Type B pancreatic cell (in vitro differentiated cells): Measurements from ENCODE around the gene FASTK. TPM values are rescaled to one million over a fixed set of nuclear protein-coding genes. Genes with fewer than 3 reads are reported as not detected.

Experiments used
- DNase-seq: peaks from one replicate; pipeline ENCODE4 v3.0.0; 2021; ENCODE audit warnings: mixed read lengths; ENCODE audit not compliant: unreplicated experiment; ENCODE audit errors: extremely low spot score
- H3K27ac Mint-ChIP-seq: 2 replicates; pipeline ENCODE4 v1.8.0; 2021; ENCODE audit warnings: mild to moderate bottlenecking, mixed read lengths
- H3K27me3 Mint-ChIP-seq: 2 replicates; pipeline ENCODE4 v1.8.0; 2021; ENCODE audit warnings: mixed read lengths
- H3K36me3 Mint-ChIP-seq: 2 replicates; pipeline ENCODE4 v1.8.0; 2021; ENCODE audit warnings: mixed read lengths
- H3K4me1 Mint-ChIP-seq: one replicate; pipeline ENCODE4 v1.8.0; 2021; ENCODE audit warnings: mixed read lengths; ENCODE audit not compliant: unreplicated experiment
- H3K4me3 Mint-ChIP-seq: 2 replicates; pipeline ENCODE4 v1.8.0; 2021; ENCODE audit warnings: mild to moderate bottlenecking, mixed read lengths
- H3K9me3 Mint-ChIP-seq: 2 replicates; pipeline ENCODE4 v1.8.0; 2021; ENCODE audit warnings: mixed read lengths
- total RNA-seq: library from RNA; stranded (reverse); gene quantifications from 2 replicates; pipeline ENCODE4 v1.2.1, GENCODE V29; 2021; ENCODE audit warnings: low replicate concordance
- TF ChIP-seq, protein P1 (sequence below): fragments of 200-600 bp; sonication (generic); conservative IDR thresholded peaks from 2 replicates; pipeline ENCODE4 v1.5.0; 2021; ENCODE audit warnings: antibody characterized with exemption, mild to moderate bottlenecking

The FASTK gene
- total RNA-seq, 1 donor from 2014 or later: 100 TPM

DNA sequence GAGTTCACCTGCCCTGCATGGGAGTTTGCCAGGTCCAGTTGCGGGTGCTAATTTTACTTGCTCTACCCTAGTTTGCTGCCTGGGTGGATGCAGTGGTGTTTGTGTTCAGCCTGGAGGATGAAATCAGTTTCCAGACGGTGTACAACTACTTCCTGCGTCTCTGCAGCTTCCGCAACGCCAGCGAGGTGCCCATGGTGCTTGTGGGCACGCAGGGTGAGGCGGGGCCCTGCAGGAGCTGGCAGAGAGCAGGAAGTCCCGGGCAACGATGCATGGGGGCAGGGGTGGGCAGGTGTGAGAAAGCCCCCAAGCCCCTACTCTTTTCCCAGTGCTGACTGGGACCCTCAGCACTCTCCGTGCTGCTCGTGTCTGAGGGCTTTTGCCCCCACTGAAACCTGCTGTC, 37.0 kb upstream of the FASTK start:
- H3K9me3 Mint-ChIP-seq: no peaks in the 10 kb centered on the region
- peaks cover 3% of the 10 kb centered on the region for H3K27me3 Mint-ChIP-seq
- no peak for DNase-seq
- TF ChIP-seq, protein P1, sequence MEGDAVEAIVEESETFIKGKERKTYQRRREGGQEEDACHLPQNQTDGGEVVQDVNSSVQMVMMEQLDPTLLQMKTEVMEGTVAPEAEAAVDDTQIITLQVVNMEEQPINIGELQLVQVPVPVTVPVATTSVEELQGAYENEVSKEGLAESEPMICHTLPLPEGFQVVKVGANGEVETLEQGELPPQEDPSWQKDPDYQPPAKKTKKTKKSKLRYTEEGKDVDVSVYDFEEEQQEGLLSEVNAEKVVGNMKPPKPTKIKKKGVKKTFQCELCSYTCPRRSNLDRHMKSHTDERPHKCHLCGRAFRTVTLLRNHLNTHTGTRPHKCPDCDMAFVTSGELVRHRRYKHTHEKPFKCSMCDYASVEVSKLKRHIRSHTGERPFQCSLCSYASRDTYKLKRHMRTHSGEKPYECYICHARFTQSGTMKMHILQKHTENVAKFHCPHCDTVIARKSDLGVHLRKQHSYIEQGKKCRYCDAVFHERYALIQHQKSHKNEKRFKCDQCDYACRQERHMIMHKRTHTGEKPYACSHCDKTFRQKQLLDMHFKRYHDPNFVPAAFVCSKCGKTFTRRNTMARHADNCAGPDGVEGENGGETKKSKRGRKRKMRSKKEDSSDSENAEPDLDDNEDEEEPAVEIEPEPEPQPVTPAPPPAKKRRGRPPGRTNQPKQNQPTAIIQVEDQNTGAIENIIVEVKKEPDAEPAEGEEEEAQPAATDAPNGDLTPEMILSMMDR: no peak
- H3K36me3 Mint-ChIP-seq: peaks cover 7% of the 10 kb centered on the region
- H3K27ac Mint-ChIP-seq: no peak overlapping the region
- H3K4me1 Mint-ChIP-seq: peaks cover 15% of the 10 kb centered on the region
- no peak overlapping the region for H3K4me3 Mint-ChIP-seq

DNA sequence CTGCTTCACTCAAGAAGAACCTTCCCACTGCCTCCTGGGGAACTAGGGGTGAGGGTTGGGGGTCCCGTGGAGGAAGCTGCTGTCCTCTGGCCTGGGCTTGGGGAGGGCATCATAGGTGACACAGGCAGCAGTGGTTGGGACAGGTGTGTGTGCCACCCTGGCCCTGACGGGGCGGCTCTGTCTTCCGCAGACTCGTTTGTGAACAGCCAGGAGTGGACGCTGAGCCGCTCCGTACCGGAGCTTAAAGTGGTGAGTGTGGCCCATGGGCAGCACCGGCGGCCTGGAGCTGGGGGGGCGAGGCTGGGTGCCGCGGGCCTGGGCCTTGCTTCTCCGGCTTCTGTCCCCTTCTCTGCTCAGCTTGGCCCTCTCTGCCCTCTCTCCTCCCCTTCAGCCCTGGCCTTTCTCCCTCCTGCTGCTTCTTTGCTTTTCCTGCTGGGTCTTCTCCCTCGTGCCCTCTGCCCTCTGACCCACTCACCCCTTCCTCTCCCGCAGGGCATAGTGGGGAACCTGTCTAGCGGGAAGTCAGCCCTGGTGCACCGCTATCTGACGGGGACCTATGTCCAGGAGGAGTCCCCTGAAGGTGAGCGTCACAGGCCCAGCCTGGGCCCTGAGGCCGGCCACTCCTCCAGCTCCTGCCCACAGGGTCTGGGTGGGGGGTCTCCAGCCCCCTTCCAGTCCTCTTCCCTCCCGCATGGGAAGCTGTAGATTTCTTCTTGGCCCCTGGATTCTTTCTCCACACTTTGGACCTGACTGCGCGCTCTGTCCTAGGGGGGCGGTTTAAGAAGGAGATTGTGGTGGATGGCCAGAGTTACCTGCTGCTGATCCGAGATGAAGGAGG, 36.2 kb upstream of the FASTK start:
- TF ChIP-seq, protein P1: no peak
- peak overlapping the region; percentile 92 for H3K4me3 Mint-ChIP-seq
- peaks cover 15% of the 10 kb centered on the region for H3K4me1 Mint-ChIP-seq
- H3K27me3 Mint-ChIP-seq: peaks cover 3% of the 10 kb centered on the region
- H3K27ac Mint-ChIP-seq: peak overlapping the region; percentile 95
- H3K36me3 Mint-ChIP-seq: peaks cover 7% of the 10 kb centered on the region
- DNase-seq: no peak
- H3K9me3 Mint-ChIP-seq: no peaks in the 10 kb centered on the region

DNA sequence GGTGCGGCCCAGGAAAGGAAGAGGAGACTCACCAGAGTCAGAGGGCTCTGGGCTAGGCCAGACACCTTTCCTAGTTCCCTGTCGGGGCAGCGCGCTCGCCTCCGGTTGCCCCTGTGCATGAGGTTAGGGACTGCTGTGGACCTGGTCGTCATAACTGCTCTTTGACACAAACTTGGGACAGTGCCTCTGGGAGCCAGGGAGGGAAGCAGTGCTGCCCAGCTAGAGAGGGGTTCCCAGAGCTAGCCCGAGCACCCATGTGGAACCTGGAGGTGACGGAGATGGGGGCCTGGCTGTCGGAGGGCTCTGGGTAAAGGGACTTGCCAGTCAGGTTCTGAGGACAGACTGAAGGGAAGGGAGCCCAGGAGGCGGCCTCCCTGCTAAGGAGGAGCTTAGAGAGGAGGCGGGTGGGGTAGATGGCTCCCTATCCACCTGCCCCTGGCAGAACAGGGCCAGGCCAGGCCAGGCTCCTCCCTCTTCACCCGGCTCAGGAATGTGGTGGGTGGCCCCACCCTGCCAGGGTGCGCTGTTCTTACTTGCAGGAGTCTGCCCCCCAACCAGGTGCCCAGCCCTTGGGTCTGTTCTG, 35.3 kb upstream of the FASTK start:
- TF ChIP-seq, protein P1: peak; percentile 4
- Mint-ChIP-seq H3K9me3 (no peaks in the 10 kb centered on the region), H3K36me3 (no peaks in the 10 kb centered on the region), H3K4me1 (peaks cover 15% of the 10 kb centered on the region), H3K27ac (peak overlapping the region; percentile 95), H3K4me3 (peak overlapping the region; percentile 92), H3K27me3 (peaks cover 3% of the 10 kb centered on the region)
- no peak for DNase-seq

DNA sequence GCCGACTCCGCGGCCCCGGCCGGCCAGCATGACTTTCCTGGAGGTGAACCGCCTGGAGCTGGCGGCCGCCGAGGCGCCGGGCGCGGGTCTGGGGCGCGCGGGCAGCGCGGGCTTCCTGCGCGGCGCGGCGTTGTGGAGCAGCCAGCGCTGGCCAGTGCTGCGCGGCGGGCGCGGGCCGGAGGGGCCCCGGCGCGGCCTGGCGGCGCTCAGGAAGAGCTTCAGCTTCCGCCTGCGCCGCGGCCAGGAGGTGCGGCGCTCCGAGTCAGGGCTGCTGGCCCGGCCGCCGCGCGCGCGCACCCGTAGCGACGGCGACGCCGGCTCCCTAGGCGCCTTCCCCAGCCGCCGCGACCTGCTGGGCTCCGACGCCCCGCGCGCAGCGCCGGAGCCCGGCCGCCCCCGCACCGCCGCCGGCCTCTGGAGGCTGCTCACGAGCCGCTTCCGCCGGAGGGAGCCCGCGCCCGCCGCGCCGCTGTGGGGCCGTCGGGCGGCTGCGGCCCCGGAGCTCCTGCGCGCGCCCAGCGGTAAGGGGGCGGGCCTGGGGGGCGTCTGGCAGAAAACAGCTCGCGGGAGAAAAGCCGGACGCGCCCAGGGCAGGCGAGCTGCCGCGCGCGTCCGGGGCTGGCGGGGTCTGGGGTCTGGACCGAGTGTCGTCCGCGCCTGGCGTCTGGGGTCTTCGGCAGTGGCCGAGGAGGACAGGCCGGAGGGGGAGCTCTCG, 34.7 kb upstream of the FASTK start:
- Mint-ChIP-seq H3K9me3 (no peaks in the 10 kb centered on the region), H3K27me3 (peaks cover 3% of the 10 kb centered on the region), H3K4me1 (peaks cover 19% of the 10 kb centered on the region), H3K27ac (peak overlapping the region; percentile 95), H3K4me3 (peak overlapping the region; percentile 92), H3K36me3 (no peaks in the 10 kb centered on the region)
- DNase-seq: no peak
- TF ChIP-seq, protein P1: peak; percentile 23

DNA sequence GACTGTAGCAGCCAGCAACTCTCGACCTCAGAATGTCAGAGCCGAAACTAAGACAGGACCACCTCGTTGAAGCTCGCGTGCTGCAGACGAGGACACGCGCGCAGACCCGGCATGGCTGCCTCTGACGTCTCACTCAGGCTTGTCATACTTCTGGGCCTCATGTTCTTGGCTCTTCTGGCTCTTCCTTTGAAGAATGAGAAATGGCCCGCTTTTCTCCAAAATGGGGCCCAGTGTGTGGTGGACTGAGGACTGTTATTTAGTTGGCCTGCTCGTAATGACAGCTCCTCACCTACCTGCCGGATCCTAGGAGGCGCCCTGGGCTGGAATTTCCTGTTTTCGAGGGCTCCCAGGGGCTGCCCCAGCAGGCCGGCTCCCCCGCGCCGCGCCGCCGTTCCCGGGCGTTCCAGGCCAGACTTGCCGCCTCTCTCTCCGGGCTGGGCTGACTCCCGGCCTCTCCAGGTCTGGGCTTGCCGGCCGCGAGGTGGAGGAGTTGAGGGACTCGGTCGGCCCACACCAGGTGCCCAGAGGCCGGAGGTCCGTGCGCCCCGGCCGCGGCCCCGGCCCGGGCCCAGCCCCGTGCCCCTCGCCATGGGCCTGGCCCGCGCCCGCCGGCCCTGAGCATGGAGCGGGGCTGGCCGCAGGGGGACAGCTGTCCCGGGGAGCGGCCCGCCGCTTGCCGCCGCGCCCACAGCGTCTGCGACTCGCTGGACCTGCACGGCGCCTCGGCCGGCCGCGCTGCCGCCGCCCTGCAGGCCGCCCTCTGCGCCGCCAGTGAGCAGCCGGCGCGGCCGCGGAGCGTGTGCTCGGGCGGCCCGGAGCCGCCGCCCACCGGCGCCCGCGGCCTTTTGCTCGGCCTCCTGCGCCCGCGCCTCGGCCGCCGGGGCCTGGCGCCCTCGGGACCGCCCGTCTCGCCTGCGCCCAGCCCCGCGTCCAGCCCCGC, 33.8 kb upstream of the FASTK start:
- DNase-seq: no peak
- Mint-ChIP-seq H3K27me3 (peaks cover 3% of the 10 kb centered on the region), H3K4me1 (peaks cover 21% of the 10 kb centered on the region), H3K27ac (peak overlapping the region; percentile 85), H3K9me3 (no peaks in the 10 kb centered on the region), H3K4me3 (peak overlapping the region; percentile 85), H3K36me3 (no peaks in the 10 kb centered on the region)
- TF ChIP-seq, protein P1: no peak
